ENCODE measurements around the gene DCTN2.

DCTN2 gene

GRCh38 chr12:57549909-57550640, 3.1 kb upstream of the DCTN2 start, which contains the start of gene KIF5A:
TSS of gene KIF5A (plus strand) at chr12:57550044. CDS start at chr12:57550272, 228 bp downstream.
- no peak for DNase-seq (ENCODE audit: low read depth)

- no peak for DNase-seq (ENCODE audit: low read depth)
Measured at GRCh38 chr12:57549203-57549908, 2.4 kb upstream of the DCTN2 start.

- DNase-seq (ENCODE audit: low read depth): no peak
Measured at GRCh38 chr12:57548488-57548887, 1.5 kb upstream of the DCTN2 start.

- DNase-seq (ENCODE audit: low read depth): no peak
Measured at GRCh38 chr12:57548013-57548315, 972 bp upstream of the DCTN2 start.

DNA sequence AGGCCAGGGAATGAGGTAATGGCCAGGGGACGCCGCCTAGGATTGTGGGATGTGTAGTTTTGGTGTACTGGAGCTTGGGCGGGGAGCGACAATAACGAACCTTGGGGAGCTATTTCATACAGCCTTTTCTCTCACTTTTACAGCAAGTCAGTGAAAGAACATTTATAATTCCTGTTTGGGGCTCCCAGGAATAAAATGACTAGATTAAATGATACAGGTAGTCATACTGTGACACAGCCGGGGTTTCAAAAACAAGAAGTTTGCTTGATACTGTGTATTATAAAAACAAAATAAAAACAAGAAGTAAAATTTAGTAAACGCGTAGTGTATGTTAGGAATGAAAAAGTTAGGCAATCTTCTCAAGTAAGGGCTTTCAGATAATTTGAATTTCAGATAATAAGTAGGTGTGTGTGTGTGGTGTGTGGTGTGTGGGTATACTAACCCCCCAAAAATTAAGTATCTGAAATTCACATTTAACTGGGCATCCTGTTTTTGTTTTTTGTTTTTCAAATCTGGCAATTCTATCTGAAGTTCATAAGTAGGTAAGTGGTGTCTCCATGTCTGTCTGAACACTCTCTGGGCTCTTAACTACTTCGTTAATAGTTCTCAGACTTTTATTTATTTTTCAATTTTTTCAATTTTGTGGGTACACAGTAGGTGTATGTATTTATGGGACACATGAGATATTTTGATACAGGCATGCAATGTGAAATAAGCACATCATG, 458 bp upstream of the DCTN2 start:
- no peak for DNase-seq (ENCODE audit: low read depth)

- no peak for DNase-seq (ENCODE audit: low read depth)
Measured at GRCh38 chr12:57545809-57546437, 1.1 kb downstream of the DCTN2 start.

DNA sequence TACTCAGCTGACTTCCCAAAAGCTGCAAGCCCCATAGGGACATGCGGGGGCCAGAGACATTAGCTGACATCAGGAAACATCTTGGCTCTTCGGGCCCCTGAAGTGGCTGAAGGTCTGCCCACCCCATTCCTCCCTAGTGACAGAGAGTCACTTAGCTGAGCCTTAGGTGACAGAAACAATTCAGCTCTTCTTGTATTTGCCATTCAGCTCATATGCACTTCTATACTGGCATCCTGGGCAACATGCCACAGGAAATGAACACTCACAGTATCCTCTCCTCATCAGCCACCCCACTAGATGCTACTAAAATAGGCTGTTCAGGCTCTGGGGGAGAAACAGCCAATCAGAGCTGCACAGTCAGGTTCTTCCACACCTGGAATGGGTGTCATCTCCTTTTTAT, 3.4 kb downstream of the DCTN2 start:
- no peak for DNase-seq (ENCODE audit: low read depth)

- no peak for DNase-seq (ENCODE audit: low read depth)
Measured at GRCh38 chr12:57541717-57542116, 5.3 kb downstream of the DCTN2 start.

DNA sequence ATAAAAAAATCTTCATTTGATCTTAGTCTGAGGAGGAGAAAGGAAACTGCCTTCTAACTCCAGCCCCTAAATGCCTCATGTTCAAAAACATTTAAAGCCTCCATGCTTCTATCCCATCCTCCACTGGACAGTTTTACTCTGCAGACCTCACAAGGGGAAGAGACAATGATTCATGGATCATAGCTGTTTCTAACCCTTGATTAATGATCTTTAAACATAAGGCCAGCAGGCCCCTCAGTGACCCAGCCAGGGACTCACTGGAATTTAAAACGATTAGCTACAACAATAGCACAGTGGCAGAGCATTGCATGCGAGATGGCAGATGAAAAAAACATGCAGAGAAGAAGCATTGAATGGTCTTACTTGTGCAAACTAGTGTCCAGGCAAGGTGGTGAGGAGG, 6.0 kb downstream of the DCTN2 start:
- no peak for DNase-seq (ENCODE audit: low read depth)

GRCh38 chr12:57539134-57539768, 7.7 kb downstream of the DCTN2 start:
- DNase-seq (ENCODE audit: low read depth): no peak

DNA sequence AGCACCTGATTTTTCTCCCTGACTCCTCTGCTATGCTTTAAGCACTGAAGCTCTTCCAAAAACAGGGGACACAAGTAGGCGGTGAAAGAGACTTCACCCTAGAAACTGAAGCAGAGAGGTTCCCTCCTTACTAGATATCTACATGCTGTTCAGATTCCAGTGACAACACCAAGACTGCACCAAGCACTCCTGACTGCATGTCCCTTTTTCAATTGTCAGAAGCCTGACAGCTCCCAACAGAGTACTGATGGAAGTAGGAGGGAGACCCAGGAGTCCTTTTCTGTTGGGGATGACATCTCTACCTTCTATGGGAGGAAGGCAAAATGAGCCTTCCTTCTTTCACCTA, 10.4 kb downstream of the DCTN2 start:
- no peak for DNase-seq (ENCODE audit: low read depth)

GRCh38 chr12:57535764-57536596, 11.0 kb downstream of the DCTN2 start:
- DNase-seq (ENCODE audit: low read depth): no peak

- no peak for DNase-seq (ENCODE audit: low read depth)
Measured at GRCh38 chr12:57534991-57535543, 11.9 kb downstream of the DCTN2 start.

- DNase-seq (ENCODE audit: low read depth): no peak
Measured at GRCh38 chr12:57534250-57534649, 12.7 kb downstream of the DCTN2 start.

DNA sequence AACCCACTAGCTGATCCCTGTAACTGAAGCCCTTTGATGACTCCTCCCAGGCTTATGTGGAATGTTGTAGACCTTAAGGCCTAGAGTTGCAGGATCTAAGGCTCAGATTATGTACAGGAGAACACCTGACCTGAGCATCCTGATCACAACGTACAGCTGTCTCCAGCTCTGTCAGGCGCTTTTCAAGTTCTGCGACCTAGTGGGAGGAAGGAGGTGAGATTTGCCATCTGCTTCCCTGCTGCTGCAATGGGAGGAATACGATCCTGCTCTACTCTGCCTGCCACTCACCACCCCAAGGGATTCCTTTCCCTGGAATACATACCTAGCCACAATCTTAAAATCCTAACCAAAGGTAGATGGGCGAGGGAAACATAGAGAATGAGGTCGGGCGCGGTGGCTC, 13.9 kb downstream of the DCTN2 start:
- DNase-seq (ENCODE audit: low read depth): no peak

DNA sequence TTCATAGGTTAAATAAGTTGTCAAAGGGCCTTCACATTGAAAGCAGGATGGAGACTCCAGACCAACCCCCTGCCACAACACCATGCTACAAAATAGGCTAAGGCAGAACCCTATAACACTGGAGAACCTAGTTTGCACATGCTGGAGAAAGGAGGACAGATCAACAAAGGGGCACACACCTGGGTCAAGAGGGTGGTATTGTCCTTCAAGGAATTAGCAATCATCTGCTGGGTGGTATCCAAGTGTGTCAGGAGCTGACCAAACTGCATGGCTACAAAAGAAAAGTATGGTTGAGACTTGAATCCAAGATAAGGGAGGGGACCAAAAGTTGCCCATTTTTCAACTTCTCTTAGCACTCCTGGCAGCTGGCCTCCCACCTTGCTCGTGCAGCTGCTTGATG, 15.2 kb downstream of the DCTN2 start:
- no peak for DNase-seq (ENCODE audit: low read depth)

- no peak for DNase-seq (ENCODE audit: low read depth)
Measured at GRCh38 chr12:57530396-57531142, 16.4 kb downstream of the DCTN2 start.

- DNase-seq (ENCODE audit: low read depth): no peak
Measured at GRCh38 chr12:57529831-57530230, 17.2 kb downstream of the DCTN2 start.

DNA sequence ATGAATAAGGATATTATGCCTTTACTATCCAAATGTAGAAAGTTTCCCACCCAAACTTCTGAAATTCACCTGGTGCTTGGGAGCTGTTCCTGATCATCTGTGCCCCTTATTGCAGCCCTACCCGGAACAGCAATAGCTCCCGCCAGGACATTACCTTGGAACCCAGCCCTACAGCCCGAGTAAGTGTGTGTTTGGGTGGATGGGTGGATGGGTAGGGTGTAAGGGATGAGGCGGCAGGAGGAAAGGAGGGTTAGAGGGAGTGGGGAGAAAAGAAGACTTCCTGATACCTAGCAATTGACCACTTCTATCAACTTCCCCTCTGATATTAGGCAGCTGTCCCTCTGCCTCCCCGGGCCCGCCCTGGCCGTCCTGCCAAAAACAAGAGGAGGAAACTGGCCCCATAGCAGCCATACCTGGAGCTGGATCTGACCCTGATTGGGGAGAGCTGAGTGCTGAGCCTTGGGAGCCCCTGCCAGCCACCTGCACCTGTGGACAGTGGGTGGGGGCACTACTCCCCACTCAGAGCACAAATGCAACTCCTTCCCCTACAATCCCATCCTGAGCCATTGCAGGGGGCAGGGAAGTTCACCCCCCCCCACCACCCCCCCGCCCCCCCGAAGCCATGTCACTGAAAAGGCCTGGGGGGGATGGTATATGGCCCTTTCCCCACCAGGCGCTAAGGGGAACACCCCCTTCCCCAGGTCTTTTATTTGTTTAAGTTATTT, 18.0 kb downstream of the DCTN2 start:
- DNase-seq (ENCODE audit: low read depth): no peak

DNA sequence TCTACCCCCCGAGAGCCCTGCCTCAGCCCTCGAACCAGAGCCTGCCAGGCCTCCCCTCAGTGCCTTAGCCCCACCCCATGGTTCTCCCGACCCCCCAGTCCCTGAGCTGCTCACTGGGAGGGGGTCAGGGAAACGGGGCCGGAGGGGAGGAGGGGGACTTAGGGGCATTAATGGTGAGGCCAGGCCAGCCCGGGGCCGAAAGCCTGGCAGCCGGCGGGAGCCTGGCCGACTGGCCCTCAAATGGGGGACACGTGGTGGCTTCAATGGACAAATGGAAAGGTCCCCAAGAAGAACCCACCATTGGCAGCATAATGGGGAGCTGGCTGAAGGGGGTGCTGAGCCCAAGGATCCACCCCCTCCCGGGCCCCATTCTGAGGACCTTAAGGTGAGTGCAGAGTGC, 18.8 kb downstream of the DCTN2 start:
- DNase-seq (ENCODE audit: low read depth): no peak

Measured in fibroblast of the conjunctiva (primary cell).